ENCODE results near the gene FNDC3B.

The FNDC3B gene

GRCh38 chr3:172173316-172174254 lies 134.2 kb downstream of the FNDC3B start:
- no peak for DNase-seq

GRCh38 chr3:172174513-172175253 lies 135.3 kb downstream of the FNDC3B start:
- no peak for DNase-seq

GRCh38 chr3:172175254-172175599 lies 135.8 kb downstream of the FNDC3B start:
- no peak for DNase-seq

GRCh38 chr3:172176061-172176770 lies 136.8 kb downstream of the FNDC3B start:
- no peak for DNase-seq

GRCh38 chr3:172177046-172177445 lies 137.7 kb downstream of the FNDC3B start:
- DNase-seq: peak; percentile 81

- no peak for DNase-seq
Observed at GRCh38 chr3:172177803-172178316, 138.5 kb downstream of the FNDC3B start.

GRCh38 chr3:172179680-172180399 lies 140.5 kb downstream of the FNDC3B start:
- no peak for DNase-seq

GRCh38 chr3:172180473-172180872 lies 141.1 kb downstream of the FNDC3B start:
- no peak for DNase-seq

- DNase-seq: peak; percentile 61
Observed at GRCh38 chr3:172181932-172182586, 142.7 kb downstream of the FNDC3B start.

- DNase-seq: no peak
Observed at GRCh38 chr3:172182797-172183196, 143.4 kb downstream of the FNDC3B start.

- DNase-seq: no peak
Observed at GRCh38 chr3:172184106-172184822, 144.9 kb downstream of the FNDC3B start.

GRCh38 chr3:172185907-172186306 lies 146.5 kb downstream of the FNDC3B start:
- DNase-seq: no peak

GRCh38 chr3:172186607-172187006 lies 147.2 kb downstream of the FNDC3B start:
- no peak for DNase-seq

- DNase-seq: no peak
Observed at GRCh38 chr3:172187511-172187910, 148.1 kb downstream of the FNDC3B start.

- DNase-seq: no peak
Observed at GRCh38 chr3:172188511-172188910, 149.1 kb downstream of the FNDC3B start.

GRCh38 chr3:172189213-172189612 lies 149.8 kb downstream of the FNDC3B start:
- no peak for DNase-seq

GRCh38 chr3:172189987-172190603 lies 150.7 kb downstream of the FNDC3B start:
- DNase-seq: peak; percentile 25

GRCh38 chr3:172190980-172191379 lies 151.6 kb downstream of the FNDC3B start:
- no peak for DNase-seq

GRCh38 chr3:172191629-172192028 lies 152.3 kb downstream of the FNDC3B start:
- DNase-seq: no peak

GRCh38 chr3:172192830-172193415 lies 153.5 kb downstream of the FNDC3B start:
- no peak for DNase-seq

Measured in fibroblast of skin of abdomen (primary cell).